Natural killer cell (primary cell): ENCODE data around the gene ADAMTS19. TPM values are rescaled to one million over a fixed set of nuclear protein-coding genes. Genes with fewer than 3 reads are reported as not detected.

Source experiments
- ATAC-seq, 3 donors: fragments of 150-1000 bp in 2 of 3; fragments of 200-7000 bp in 1 of 3; cut with Tn5 transposase; 1 replicate in 1 of 3; 2 replicates in 2 of 3; pipeline ENCODE4 v1.10.0; 2021; ENCODE audit warnings: mild to moderate bottlenecking in 2 of 3, moderate library complexity in 2 of 3
- DNase-seq, 2 donors: peaks; one replicate each; pipeline versions ENCODE4 v3.0.0 to v3.0.0-alpha.2; 2013 to 2021; ENCODE audit warnings: mixed read lengths in 1 of 2
- H3K27ac ChIP-seq: one replicate; pipeline ENCODE4 v1.5.1; 2013; ENCODE audit warnings: mild to moderate bottlenecking, low read length
- H3K27me3 ChIP-seq: one replicate; pipeline ENCODE4 v1.6.1; 2013; ENCODE audit warnings: low read length; ENCODE audit not compliant: control insufficient read depth, insufficient read depth
- H3K36me3 ChIP-seq: one replicate; pipeline ENCODE4 v1.6.1; 2013; ENCODE audit warnings: low read length; ENCODE audit not compliant: control insufficient read depth, insufficient read depth
- H3K4me1 ChIP-seq: one replicate; pipeline ENCODE4 v1.6.1; 2013; ENCODE audit warnings: low read length; ENCODE audit not compliant: control insufficient read depth, insufficient read depth
- H3K4me3 ChIP-seq: one replicate; pipeline ENCODE4 v1.5.1; 2013; ENCODE audit warnings: low read length
- H3K9me3 ChIP-seq: one replicate; pipeline ENCODE4 v1.6.1; 2013; ENCODE audit warnings: low read length; ENCODE audit not compliant: control insufficient read depth, insufficient read depth
- H3K27ac Mint-ChIP-seq, 2 donors: one replicate each; pipeline ENCODE4 v1.8.0; 2022; ENCODE audit warnings: mild to moderate bottlenecking in 2 of 2, mixed read lengths in 2 of 2, moderate library complexity in 1 of 2
- H3K27me3 Mint-ChIP-seq, 2 donors: one replicate each; pipeline ENCODE4 v1.8.0; 2022; ENCODE audit warnings: low read depth in 2 of 2, mixed read lengths in 2 of 2
- H3K36me3 Mint-ChIP-seq: one replicate; pipeline ENCODE4 v1.8.0; 2022; ENCODE audit warnings: mixed read lengths
- H3K4me1 Mint-ChIP-seq, 2 donors: one replicate each; pipeline ENCODE4 v1.8.0; 2022; ENCODE audit warnings: mixed read lengths in 2 of 2
- H3K4me3 Mint-ChIP-seq: one replicate; pipeline ENCODE4 v1.8.0; 2022; ENCODE audit warnings: mild to moderate bottlenecking, moderate library complexity, mixed read lengths
- H3K9me3 Mint-ChIP-seq, 2 donors: one replicate each; pipeline ENCODE4 v1.8.0; 2022; ENCODE audit warnings: mixed read lengths in 2 of 2
- CTCF ChIP-seq: fragments of 200-600 bp; IDR thresholded peaks from one replicate; pipeline ENCODE4 v1.8.0; 2022; ENCODE audit warnings: antibody characterized with exemption
- WGBS: methylation state at CpG from one replicate; pipeline ENCODE4 v1.1.7; 2013; ENCODE audit warnings: missing lambda C conversion rate; ENCODE audit not compliant: insufficient coverage; 5-methylcytosine and 5-hydroxymethylcytosine counted together
- intact Hi-C: fragments of 100-400 bp; cut with micrococcal nuclease; formaldehyde crosslinking; loops from one replicate; pipeline ENCODE4 v1.14.2; 2022
- total RNA-seq, 4 donors: library from RNA; stranded (reverse); fragments of 120-200 nt in 1 of 4; gene quantifications; one replicate each; pipeline versions ENCODE4 v1.2.3 to v1.2.4, GENCODE V29; 2013 to 2022

Gene ADAMTS19
- total RNA-seq, 3 donors from 2014 or later (not counting 1 experiment from before 2014, with no cell fraction given) = not detected

DNA sequence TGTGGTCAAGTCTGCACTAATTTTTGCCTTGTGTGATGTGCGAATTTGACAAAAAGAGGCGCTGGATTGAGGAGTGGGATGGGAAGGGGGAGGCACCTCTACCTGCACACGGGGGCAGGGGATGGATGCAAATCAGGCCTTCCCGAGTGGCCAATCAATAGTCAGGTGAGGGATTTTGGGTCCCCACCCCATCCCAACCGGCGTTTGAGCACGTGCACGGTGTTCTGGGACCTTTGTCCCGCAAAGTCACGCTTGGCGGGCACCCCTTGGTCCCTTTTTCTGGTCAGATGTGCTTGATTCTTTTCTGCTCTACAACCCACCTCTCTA, 685 bp upstream of the ADAMTS19 start:
- peaks cover 14% of the 10 kb centered on the region for H3K36me3 Mint-ChIP-seq

DNA sequence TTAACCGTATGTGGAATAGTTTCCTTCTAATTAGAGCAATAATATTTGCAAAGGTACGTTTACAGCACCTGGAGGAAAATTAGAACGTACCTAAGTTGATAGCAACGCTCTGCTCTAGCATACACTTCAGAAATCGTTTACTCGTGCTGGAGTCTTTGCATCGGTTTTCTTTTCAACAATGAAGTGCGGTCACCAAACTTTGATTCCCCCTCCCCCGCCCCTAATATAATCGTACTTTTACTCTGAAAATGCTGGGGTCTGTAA, 506 bp downstream of the ADAMTS19 start:
- whole genome bisulfite sequencing = 3% methylated on average over 10 of the region's 10 CpGs
- H3K4me3 ChIP-seq = no peak overlapping the region
- H3K27me3 ChIP-seq = peaks cover 20% of the 10 kb centered on the region

More for the DNA sequence above, 685 bp upstream of the ADAMTS19 start:
- Mint-ChIP-seq H3K27ac (no peak overlapping the region), H3K9me3 (peaks cover 6 to 10% of the 10 kb centered on the region in 2 donors), H3K4me1 (no peaks in the 10 kb centered on the region), H3K4me3 (no peak overlapping the region), H3K27me3 (peaks cover 11 to 20% of the 10 kb centered on the region in 2 donors)
- no peak overlapping the region for H3K4me3 ChIP-seq
- H3K4me1 ChIP-seq = no peaks in the 10 kb centered on the region
- H3K9me3 ChIP-seq = no peaks in the 10 kb centered on the region
- H3K36me3 ChIP-seq = no peaks in the 10 kb centered on the region
- ATAC-seq (no peak), DNase-seq (no peak)
- TF ChIP-seq CTCF = no peak
- intact Hi-C loops = no loop called here
- no peak overlapping the region for H3K27ac ChIP-seq
- 56% methylated on average over 11 of the region's 11 CpGs for WGBS
- H3K27me3 ChIP-seq = peaks cover 20% of the 10 kb centered on the region

GRCh38 chr5:129460936-129461710, 1.0 kb downstream of the ADAMTS19 start:
- no peaks in the 10 kb centered on the region for H3K36me3 ChIP-seq
- DNase-seq = no peak
- peaks cover 5 to 10% of the 10 kb centered on the region in 2 donors for H3K9me3 Mint-ChIP-seq
- no peak overlapping the region for H3K27ac ChIP-seq
- peaks cover 14% of the 10 kb centered on the region for H3K36me3 Mint-ChIP-seq
- H3K27ac Mint-ChIP-seq = no peak overlapping the region
- H3K27me3 Mint-ChIP-seq = peaks cover 11 to 20% of the 10 kb centered on the region in 2 donors
- 2% methylated on average over 88 of the region's 88 CpGs for WGBS
- intact Hi-C loops = no loop called here
- H3K27me3 ChIP-seq = peaks cover 20% of the 10 kb centered on the region
- no peak overlapping the region for H3K4me3 ChIP-seq
- H3K4me1 Mint-ChIP-seq = no peaks in the 10 kb centered on the region
- no peak for ATAC-seq
- H3K9me3 ChIP-seq = no peaks in the 10 kb centered on the region
- no peak overlapping the region for H3K4me3 Mint-ChIP-seq
- no peaks in the 10 kb centered on the region for H3K4me1 ChIP-seq
- no peak for TF ChIP-seq CTCF

More for the DNA sequence above, 506 bp downstream of the ADAMTS19 start:
- Mint-ChIP-seq H3K27ac (no peak overlapping the region), H3K27me3 (peaks cover 11 to 20% of the 10 kb centered on the region in 2 donors), H3K36me3 (peaks cover 14% of the 10 kb centered on the region), H3K9me3 (peaks cover 5 to 10% of the 10 kb centered on the region in 2 donors), H3K4me1 (no peaks in the 10 kb centered on the region), H3K4me3 (no peak overlapping the region)
- Histone ChIP-seq H3K4me1 (no peaks in the 10 kb centered on the region), H3K36me3 (no peaks in the 10 kb centered on the region), H3K9me3 (no peaks in the 10 kb centered on the region), H3K27ac (no peak overlapping the region)
- TF ChIP-seq CTCF = no peak
- ATAC-seq (no peak), DNase-seq (no peak)
- intact Hi-C loops = no loop called here
